GM20000 (cell line): ENCODE results near the gene DENND1A.

Experiments
- DNase-seq: peaks from one replicate; pipeline ENCODE4 v3.0.0; 2012; ENCODE audit warnings: low spot score
- TF ChIP-seq, protein P1 (sequence below): IDR thresholded peaks from 2 replicates; pipeline ENCODE4 v1.5.1; 2012; ENCODE audit warnings: mild to moderate bottlenecking, control low read depth; ENCODE audit errors: extremely low read depth, missing control alignments

Gene DENND1A

GRCh38 chr9:123866497-123866896 lies 63.4 kb downstream of the DENND1A start:
- no peak for DNase-seq
- TF ChIP-seq, protein P1, sequence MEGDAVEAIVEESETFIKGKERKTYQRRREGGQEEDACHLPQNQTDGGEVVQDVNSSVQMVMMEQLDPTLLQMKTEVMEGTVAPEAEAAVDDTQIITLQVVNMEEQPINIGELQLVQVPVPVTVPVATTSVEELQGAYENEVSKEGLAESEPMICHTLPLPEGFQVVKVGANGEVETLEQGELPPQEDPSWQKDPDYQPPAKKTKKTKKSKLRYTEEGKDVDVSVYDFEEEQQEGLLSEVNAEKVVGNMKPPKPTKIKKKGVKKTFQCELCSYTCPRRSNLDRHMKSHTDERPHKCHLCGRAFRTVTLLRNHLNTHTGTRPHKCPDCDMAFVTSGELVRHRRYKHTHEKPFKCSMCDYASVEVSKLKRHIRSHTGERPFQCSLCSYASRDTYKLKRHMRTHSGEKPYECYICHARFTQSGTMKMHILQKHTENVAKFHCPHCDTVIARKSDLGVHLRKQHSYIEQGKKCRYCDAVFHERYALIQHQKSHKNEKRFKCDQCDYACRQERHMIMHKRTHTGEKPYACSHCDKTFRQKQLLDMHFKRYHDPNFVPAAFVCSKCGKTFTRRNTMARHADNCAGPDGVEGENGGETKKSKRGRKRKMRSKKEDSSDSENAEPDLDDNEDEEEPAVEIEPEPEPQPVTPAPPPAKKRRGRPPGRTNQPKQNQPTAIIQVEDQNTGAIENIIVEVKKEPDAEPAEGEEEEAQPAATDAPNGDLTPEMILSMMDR, result no peak

GRCh38 chr9:123865226-123866000 lies 64.5 kb downstream of the DENND1A start:
- TF ChIP-seq, protein P1, result no peak
- no peak for DNase-seq

DNA sequence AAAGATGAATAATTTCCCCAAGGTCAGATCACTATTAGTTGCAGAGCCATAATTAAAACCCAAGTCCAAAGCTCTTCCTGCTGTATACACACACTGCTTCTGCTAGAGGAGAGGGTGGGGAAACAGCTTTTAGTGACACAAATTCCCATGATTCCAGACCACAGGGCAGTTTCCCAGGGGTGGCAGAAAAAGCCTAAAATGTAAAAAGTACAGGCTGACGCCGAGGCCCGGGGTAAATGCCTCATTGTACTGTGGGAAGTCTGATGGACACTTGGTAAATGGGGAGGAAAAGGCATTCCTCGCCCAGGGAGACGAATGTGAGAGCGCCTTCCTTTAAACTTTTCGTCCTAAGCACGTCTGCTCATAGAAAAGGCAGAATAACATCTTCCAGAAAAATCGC lies 65.7 kb downstream of the DENND1A start:
- TF ChIP-seq, protein P1, result no peak
- no peak for DNase-seq

GRCh38 chr9:123863164-123863855 lies 66.6 kb downstream of the DENND1A start:
- no peak for DNase-seq
- TF ChIP-seq, protein P1, result no peak

DNA sequence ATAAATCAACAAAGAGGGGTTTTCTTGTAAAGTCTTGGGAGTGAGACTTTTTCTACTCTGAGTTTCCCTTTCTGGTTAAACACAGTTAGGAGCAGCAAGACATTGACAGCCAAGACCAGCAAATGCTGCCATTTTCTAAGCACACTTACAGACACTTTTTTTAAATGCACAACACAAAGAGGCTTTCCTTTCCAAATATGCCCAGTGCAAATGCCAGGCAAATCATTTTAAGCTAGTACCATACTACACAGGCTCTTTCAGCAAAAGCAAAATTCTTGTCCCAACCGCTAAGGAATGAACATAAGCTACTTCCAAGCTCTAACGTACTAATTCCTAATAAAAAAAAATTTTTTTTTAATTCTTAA lies 68.2 kb downstream of the DENND1A start:
- TF ChIP-seq, protein P1, result no peak
- no peak for DNase-seq

DNA sequence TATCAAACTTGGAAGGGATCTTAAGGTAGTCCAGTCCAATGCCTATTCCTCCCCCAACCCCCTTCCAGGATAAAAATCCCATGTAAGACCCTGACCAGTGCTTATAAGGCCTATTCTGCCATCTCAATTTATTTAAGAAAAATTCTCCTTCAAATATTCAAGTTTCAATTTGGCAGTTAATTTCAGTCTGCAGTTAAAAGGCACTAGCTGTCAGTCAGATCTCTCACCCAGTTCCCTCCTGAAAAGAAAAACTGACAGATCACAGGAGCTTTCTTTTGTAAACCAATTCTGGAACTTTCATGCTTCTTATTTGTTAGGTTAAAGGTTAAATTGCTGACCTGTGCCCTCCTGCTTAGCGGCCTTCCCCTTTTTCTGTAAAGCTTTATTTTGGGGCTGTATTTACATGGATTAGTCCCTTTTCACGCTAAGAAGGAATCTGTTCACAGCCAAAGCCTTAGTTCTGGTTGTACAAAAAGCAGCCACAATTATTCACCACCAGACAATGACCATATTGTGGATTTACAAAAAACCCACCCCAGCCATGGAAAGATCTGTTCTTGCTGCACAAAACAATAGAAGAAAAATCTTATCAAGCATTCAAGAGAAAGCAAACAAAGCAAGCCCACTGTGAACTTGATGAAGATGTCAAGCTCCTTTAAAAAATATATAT lies 68.7 kb downstream of the DENND1A start:
- no peak for DNase-seq
- TF ChIP-seq, protein P1, result no peak

DNA sequence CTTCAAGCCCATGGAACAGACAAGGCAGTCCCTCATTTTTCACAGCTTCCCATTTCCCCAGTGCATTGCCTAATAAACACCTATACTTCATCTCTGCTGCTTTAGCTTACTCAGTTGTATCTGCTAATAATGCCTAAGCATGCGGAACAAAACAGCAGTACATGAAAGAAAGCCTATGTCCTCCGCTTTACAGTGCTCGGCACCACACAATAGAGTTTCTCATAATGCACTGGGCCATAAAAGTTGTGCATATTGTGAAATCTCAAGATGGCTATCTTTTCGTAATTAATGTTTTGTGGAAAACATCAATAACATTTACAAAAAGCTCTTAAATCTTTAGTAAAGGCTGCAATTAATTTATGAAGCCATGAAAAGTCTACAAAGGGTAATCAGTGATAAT lies 69.3 kb downstream of the DENND1A start:
- TF ChIP-seq, protein P1, result no peak
- DNase-seq, result no peak
